ENCODE results near the gene CH25H.

- TF ChIP-seq ARNT (IDR thresholded peaks at IDR 0.05) (no peak), NFRKB (IDR thresholded peaks at IDR 0.05) (no peak), FOXM1 (IDR thresholded peaks at IDR 0.05; ENCODE audit: borderline replicate concordance) (no peak), CTBP1 (IDR thresholded peaks at IDR 0.05; ENCODE audit: borderline replicate concordance) (no peak), SP1 (IDR thresholded peaks at IDR 0.05) (no peak), ELF4 (IDR thresholded peaks at IDR 0.05) (no peak), SUZ12 (IDR thresholded peaks at IDR 0.05) (no peak), BHLHE40 (IDR thresholded peaks at IDR 0.05; ENCODE audit: borderline replicate concordance) (no peak), LEF1 (IDR thresholded peaks at IDR 0.05; ENCODE audit: borderline replicate concordance) (no peak), ZNF384 (IDR thresholded peaks at IDR 0.05) (no peak), L3MBTL2 (conservative IDR thresholded peaks at IDR 0.05) (no peak), FOXK2 (IDR thresholded peaks at IDR 0.05) (no peak), FOXA1 (IDR thresholded peaks at IDR 0.05) (no peak), PKNOX1 (IDR thresholded peaks at IDR 0.05) (no peak)
Measured at GRCh38 chr10:89237849-89238248, 30.7 kb upstream of the CH25H start.
